SK-N-SH (cell line): ENCODE results near the gene KCNAB3.

Experiments
- CHD2 ChIP-seq: fragments of 150-350 bp; IDR thresholded peaks from 2 replicates; pipeline ENCODE4 v1.6.1; 2018; ENCODE audit warnings: low read length; ENCODE audit not compliant: partially characterized antibody
- MXI1 ChIP-seq: IDR thresholded peaks from 2 replicates; pipeline ENCODE4 v1.6.1; 2012; ENCODE audit warnings: mild to moderate bottlenecking, low read depth, low read length, improper control_type of control experiment
- TF ChIP-seq, protein P1 (sequence below): fragments of 200-600 bp; sonication (generic); IDR thresholded peaks from 2 replicates; pipeline ENCODE4 v1.6.1; 2017; ENCODE audit warnings: antibody characterized with exemption, mild to moderate bottlenecking, moderate library complexity

DNA sequence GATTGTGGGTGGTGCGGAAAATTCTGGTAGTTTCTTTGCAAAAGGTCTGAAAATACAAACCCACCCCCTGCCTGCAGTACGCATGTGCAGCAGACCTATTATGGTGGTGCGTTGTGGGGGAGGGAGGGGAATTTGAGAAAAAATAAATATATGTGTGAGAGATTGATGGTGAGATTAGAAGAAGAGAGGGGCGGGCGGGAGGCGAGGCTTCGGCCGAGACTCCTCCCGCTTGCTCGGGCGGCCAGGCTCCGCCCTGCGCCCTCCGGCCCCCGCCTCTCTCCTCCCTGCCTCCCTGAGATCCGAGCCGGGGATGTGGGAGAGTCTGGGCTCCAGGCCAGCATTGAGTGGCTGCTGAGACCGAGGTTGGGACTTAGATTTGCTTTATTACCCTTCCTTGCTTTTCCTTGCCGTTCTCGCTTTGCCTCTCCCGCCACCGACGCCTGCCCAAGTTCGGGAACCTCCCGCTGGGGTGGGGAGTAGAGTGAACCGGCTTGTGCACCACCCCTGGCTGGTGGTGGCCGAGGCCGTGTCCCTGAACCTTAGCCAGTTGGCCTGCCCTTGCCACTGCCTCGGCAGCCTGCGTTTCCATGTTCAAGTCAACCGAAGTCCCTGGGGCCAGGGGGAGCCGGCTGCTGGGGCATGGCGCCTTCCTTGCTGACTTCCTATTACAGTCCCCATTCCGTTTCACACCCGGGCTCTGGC, 42.0 kb downstream of the KCNAB3 start:
- TF ChIP-seq CHD2 (peak; percentile 69), MXI1 (no peak; the same call in 1 of the 2 replicates)
- TF ChIP-seq, protein P1, sequence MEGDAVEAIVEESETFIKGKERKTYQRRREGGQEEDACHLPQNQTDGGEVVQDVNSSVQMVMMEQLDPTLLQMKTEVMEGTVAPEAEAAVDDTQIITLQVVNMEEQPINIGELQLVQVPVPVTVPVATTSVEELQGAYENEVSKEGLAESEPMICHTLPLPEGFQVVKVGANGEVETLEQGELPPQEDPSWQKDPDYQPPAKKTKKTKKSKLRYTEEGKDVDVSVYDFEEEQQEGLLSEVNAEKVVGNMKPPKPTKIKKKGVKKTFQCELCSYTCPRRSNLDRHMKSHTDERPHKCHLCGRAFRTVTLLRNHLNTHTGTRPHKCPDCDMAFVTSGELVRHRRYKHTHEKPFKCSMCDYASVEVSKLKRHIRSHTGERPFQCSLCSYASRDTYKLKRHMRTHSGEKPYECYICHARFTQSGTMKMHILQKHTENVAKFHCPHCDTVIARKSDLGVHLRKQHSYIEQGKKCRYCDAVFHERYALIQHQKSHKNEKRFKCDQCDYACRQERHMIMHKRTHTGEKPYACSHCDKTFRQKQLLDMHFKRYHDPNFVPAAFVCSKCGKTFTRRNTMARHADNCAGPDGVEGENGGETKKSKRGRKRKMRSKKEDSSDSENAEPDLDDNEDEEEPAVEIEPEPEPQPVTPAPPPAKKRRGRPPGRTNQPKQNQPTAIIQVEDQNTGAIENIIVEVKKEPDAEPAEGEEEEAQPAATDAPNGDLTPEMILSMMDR: no peak
